ENCODE data around the gene PRDM16. TPM values are rescaled to one million over a fixed set of nuclear protein-coding genes. Genes with fewer than 3 reads are reported as not detected.

Gene PRDM16
- total and polyA plus RNA-seq, 2 of the 13 experiments (the other 11 are each of a cell fraction or from before 2014, with no cell fraction given), result 0.15 to 0.81 TPM

DNA sequence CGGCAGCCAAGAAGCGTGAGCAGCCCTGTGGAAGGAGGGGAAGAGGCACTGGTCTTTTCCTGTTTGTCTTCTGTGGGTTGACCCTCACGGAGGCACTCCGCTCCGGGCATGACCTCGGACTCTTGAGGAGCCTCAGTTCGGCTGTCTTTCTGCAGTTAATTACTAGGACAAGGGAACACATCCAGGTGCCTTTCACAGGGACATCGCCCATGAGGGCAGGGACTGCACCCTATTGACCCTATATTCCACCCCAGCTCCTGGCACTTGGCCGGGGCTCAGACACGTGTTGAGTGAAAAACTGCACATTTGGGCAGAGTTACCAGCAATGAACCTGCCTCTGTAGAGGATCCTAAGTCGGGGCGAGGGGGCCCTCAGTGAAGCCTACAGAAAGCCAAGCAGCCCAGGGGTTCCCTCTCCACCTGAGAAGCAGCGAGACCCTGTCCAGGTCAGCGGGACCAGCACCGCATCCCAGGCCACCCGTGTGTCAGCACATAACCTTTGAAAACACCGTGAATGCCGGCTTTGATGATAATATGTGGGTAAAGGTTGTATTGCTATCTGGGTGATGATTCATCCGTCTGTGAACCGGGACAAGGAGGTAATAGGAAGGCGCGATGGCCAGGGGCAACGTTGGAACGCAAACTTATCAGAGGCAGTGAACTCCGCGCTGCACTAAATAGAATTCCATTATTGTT, 224.0 kb downstream of the PRDM16 start (continued):
- TF ChIP-seq, protein P1, sequence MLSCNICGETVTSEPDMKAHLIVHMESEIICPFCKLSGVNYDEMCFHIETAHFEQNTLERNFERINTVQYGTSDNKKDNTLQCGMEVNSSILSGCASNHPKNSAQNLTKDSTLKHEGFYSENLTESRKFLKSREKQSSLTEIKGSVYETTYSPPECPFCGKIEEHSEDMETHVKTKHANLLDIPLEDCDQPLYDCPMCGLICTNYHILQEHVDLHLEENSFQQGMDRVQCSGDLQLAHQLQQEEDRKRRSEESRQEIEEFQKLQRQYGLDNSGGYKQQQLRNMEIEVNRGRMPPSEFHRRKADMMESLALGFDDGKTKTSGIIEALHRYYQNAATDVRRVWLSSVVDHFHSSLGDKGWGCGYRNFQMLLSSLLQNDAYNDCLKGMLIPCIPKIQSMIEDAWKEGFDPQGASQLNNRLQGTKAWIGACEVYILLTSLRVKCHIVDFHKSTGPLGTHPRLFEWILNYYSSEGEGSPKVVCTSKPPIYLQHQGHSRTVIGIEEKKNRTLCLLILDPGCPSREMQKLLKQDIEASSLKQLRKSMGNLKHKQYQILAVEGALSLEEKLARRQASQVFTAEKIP (CRISPR knock-in tag; IDR thresholded peaks at IDR 0.05; ENCODE audit: borderline replicate concordance), result no peak
- TF ChIP-seq SAFB2 (CRISPR knock-in tag; IDR thresholded peaks at IDR 0.05; ENCODE audit: borderline replicate concordance, low read depth) (no peak; the same call in 1 of the 2 replicates), PAF1 (CRISPR knock-in tag; IDR thresholded peaks at IDR 0.05) (no peak), SMARCC2 (IDR thresholded peaks at IDR 0.05) (no peak), ZNF546 (CRISPR knock-in tag; conservative IDR thresholded peaks at IDR 0.05) (no peak), ZNF83 (CRISPR knock-in tag; IDR thresholded peaks at IDR 0.05; ENCODE audit: borderline replicate concordance) (no peak), KAT8 (CRISPR knock-in tag; IDR thresholded peaks at IDR 0.05) (no peak), SRSF9 (IDR thresholded peaks at IDR 0.05; ENCODE audit: borderline replicate concordance, insufficient read depth, low read depth, low read length, poor library complexity, severe bottlenecking) (no peak), GABPB1 (CRISPR knock-in tag; IDR thresholded peaks at IDR 0.05) (no peak), NFKB2 (CRISPR knock-in tag; IDR thresholded peaks at IDR 0.05; ENCODE audit: borderline replicate concordance) (no peak), RAD51 (IDR thresholded peaks at IDR 0.05; ENCODE audit: borderline replicate concordance) (no peak), CAMTA2 (CRISPR knock-in tag; IDR thresholded peaks at IDR 0.05; ENCODE audit: borderline replicate concordance) (no peak)
- TF ChIP-seq, protein P2, sequence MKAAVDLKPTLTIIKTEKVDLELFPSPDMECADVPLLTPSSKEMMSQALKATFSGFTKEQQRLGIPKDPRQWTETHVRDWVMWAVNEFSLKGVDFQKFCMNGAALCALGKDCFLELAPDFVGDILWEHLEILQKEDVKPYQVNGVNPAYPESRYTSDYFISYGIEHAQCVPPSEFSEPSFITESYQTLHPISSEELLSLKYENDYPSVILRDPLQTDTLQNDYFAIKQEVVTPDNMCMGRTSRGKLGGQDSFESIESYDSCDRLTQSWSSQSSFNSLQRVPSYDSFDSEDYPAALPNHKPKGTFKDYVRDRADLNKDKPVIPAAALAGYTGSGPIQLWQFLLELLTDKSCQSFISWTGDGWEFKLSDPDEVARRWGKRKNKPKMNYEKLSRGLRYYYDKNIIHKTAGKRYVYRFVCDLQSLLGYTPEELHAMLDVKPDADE (CRISPR knock-in tag; IDR thresholded peaks at IDR 0.05), result no peak
- TF ChIP-seq, protein P3, sequence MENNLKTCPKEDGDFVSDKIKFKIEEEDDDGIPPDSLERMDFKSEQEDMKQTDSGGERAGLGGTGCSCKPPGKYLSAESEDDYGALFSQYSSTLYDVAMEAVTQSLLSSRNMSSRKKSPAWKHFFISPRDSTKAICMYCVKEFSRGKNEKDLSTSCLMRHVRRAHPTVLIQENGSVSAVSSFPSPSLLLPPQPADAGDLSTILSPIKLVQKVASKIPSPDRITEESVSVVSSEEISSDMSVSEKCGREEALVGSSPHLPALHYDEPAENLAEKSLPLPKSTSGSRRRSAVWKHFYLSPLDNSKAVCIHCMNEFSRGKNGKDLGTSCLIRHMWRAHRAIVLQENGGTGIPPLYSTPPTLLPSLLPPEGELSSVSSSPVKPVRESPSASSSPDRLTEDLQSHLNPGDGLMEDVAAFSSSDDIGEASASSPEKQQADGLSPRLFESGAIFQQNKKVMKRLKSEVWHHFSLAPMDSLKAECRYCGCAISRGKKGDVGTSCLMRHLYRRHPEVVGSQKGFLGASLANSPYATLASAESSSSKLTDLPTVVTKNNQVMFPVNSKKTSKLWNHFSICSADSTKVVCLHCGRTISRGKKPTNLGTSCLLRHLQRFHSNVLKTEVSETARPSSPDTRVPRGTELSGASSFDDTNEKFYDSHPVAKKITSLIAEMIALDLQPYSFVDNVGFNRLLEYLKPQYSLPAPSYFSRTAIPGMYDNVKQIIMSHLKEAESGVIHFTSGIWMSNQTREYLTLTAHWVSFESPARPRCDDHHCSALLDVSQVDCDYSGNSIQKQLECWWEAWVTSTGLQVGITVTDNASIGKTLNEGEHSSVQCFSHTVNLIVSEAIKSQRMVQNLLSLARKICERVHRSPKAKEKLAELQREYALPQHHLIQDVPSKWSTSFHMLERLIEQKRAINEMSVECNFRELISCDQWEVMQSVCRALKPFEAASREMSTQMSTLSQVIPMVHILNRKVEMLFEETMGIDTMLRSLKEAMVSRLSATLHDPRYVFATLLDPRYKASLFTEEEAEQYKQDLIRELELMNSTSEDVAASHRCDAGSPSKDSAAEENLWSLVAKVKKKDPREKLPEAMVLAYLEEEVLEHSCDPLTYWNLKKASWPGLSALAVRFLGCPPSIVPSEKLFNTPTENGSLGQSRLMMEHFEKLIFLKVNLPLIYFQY (CRISPR knock-in tag; IDR thresholded peaks at IDR 0.05; ENCODE audit: borderline replicate concordance), result peak; percentile 85; the same call in 1 of the 2 replicates
- TF ChIP-seq, protein P4, sequence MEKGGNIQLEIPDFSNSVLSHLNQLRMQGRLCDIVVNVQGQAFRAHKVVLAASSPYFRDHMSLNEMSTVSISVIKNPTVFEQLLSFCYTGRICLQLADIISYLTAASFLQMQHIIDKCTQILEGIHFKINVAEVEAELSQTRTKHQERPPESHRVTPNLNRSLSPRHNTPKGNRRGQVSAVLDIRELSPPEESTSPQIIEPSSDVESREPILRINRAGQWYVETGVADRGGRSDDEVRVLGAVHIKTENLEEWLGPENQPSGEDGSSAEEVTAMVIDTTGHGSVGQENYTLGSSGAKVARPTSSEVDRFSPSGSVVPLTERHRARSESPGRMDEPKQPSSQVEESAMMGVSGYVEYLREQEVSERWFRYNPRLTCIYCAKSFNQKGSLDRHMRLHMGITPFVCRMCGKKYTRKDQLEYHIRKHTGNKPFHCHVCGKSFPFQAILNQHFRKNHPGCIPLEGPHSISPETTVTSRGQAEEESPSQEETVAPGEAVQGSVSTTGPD (CRISPR knock-in tag; IDR thresholded peaks at IDR 0.05), result no peak
- TF ChIP-seq, protein P5, sequence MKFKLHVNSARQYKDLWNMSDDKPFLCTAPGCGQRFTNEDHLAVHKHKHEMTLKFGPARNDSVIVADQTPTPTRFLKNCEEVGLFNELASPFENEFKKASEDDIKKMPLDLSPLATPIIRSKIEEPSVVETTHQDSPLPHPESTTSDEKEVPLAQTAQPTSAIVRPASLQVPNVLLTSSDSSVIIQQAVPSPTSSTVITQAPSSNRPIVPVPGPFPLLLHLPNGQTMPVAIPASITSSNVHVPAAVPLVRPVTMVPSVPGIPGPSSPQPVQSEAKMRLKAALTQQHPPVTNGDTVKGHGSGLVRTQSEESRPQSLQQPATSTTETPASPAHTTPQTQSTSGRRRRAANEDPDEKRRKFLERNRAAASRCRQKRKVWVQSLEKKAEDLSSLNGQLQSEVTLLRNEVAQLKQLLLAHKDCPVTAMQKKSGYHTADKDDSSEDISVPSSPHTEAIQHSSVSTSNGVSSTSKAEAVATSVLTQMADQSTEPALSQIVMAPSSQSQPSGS (CRISPR knock-in tag; IDR thresholded peaks at IDR 0.05), result no peak
- TF ChIP-seq, protein P6, sequence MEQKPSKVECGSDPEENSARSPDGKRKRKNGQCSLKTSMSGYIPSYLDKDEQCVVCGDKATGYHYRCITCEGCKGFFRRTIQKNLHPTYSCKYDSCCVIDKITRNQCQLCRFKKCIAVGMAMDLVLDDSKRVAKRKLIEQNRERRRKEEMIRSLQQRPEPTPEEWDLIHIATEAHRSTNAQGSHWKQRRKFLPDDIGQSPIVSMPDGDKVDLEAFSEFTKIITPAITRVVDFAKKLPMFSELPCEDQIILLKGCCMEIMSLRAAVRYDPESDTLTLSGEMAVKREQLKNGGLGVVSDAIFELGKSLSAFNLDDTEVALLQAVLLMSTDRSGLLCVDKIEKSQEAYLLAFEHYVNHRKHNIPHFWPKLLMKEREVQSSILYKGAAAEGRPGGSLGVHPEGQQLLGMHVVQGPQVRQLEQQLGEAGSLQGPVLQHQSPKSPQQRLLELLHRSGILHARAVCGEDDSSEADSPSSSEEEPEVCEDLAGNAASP (CRISPR knock-in tag; IDR thresholded peaks at IDR 0.05; ENCODE audit: borderline replicate concordance), result peak; percentile 63; the same call in 1 of the 2 replicates
